Stimulated activated CD8-positive, alpha-beta memory T cell treated with anti-CD3 and anti-CD28 coated beads, Interleukin-4, amount 100 ng/mL, for 4 hours (primary cell): Measurements from ENCODE around the gene GSK3B.

ENCODE experiments used
- DNase-seq, 2 donors: peaks; one replicate each; pipeline ENCODE4 v3.0.0-alpha.2; 2020; ENCODE audit warnings: low read depth in 2 of 2, low spot score in 1 of 2

Gene GSK3B

GRCh38 chr3:119783883-119784282 lies 310.4 kb downstream of the GSK3B start:
- no peak for DNase-seq

GRCh38 chr3:119783255-119783654 lies 311.0 kb downstream of the GSK3B start:
- DNase-seq = no peak

GRCh38 chr3:119782460-119782859 lies 311.8 kb downstream of the GSK3B start:
- DNase-seq = no peak

- DNase-seq = no peak
Measured at GRCh38 chr3:119781330-119782198, 312.7 kb downstream of the GSK3B start, which contains the start of gene NR1I2. Gene NR1I2, plus strand, starts transcription at chr3:119782101.

- no peak for DNase-seq
Measured at GRCh38 chr3:119779731-119780383, 314.4 kb downstream of the GSK3B start.

DNA sequence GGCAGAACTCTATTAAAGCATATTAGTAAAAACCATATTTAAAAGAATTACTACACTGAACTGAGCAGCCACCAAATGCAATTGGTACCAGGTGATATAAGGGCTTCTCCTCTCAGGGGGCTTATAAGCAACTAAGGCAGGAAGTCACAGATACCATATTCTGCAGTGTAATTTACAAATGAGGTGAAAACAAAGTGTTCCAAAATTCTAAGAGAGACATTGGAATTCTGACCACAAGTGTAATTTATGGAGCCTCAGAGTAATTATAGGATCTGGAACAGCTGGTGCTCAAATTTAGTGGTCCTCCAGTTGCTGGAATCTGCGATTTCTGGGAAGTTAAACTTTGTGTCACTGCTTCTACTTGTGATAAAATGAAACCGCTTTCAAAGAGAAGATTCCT lies 315.4 kb downstream of the GSK3B start:
- DNase-seq = no peak

DNA sequence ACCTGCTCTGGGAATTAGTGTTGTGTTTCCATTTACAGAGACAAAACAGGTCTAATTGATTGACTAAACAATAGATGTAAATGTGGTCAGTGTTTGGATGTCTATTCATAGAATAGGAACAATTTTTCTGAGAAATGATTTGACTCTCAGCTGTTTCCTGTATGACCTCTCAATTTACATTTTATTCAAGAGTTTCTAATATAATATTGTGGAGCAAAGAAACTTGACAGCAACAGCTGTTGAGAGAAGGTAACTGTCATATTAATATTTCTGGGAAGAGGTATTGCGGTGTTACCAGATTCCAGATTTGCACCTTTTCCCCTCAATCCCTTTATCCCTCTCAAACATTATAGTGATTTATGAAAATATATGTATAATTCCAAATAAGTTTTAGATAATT lies 316.1 kb downstream of the GSK3B start:
- no peak for DNase-seq

DNA sequence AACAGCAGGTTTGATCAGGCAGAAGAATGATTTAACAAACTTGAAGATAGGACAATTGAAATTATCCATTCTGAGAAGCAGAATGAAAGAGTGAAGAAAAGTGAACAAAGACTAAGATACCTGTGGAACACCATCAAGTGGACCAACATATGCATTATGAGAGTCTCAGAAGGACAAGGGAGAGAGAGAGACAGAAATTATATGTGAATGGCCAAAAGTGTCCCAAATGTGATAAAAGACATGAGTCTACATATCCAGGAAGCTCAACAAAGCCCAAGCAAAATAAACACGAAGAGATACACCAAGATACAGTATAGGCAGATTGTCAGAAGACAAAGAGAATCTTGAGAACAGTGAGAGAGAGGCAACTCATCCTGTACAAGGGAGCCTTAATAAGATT lies 317.9 kb downstream of the GSK3B start:
- DNase-seq = no peak

GRCh38 chr3:119774444-119774843 lies 319.8 kb downstream of the GSK3B start:
- no peak for DNase-seq
